Activated CD8-positive, alpha-beta memory T cell treated with anti-CD3 and anti-CD28 coated beads, Interleukin-2, amount 50 U/mL, for 1 hour (primary cell): ENCODE results near the gene SH3RF2.
"Not testable (repeated sequence)": the region's sequence is repeated elsewhere in the genome, so short reads cannot be mapped to it uniquely, and the experiment has no call there.

Experiments used
- DNase-seq: peaks from one replicate; pipeline ENCODE4 v3.0.0-alpha.2; 2020; ENCODE audit errors: extremely low read depth

The SH3RF2 gene

GRCh38 chr5:146079695-146080373 is 143.5 kb downstream of the SH3RF2 start:
- no peak for DNase-seq

GRCh38 chr5:146081556-146081955 is 145.2 kb downstream of the SH3RF2 start:
- no peak for DNase-seq

GRCh38 chr5:146082798-146083197 is 146.4 kb downstream of the SH3RF2 start:
- DNase-seq: no peak

GRCh38 chr5:146084376-146084775 is 148.0 kb downstream of the SH3RF2 start:
- DNase-seq: no peak

GRCh38 chr5:146088098-146088497 is 151.7 kb downstream of the SH3RF2 start:
- no peak for DNase-seq

GRCh38 chr5:146089287-146089686 is 152.9 kb downstream of the SH3RF2 start:
- no peak for DNase-seq

GRCh38 chr5:146091881-146092280 is 155.5 kb downstream of the SH3RF2 start:
- DNase-seq: no peak

- no peak for DNase-seq
Observed at GRCh38 chr5:146098047-146098446, 161.7 kb downstream of the SH3RF2 start.

GRCh38 chr5:146101646-146102045 is 165.3 kb downstream of the SH3RF2 start:
- no peak for DNase-seq

GRCh38 chr5:146103594-146103993 is 167.2 kb downstream of the SH3RF2 start:
- DNase-seq: no peak

- no peak for DNase-seq
Observed at GRCh38 chr5:146105477-146105876, 169.1 kb downstream of the SH3RF2 start, which contains the start of gene PLAC8L1. Gene PLAC8L1, minus strand, starts transcription at chr5:146105577. Its CDS starts 1,266 bp downstream, at chr5:146104311.

- DNase-seq: no peak
Observed at GRCh38 chr5:146107901-146108300, 171.5 kb downstream of the SH3RF2 start.

- not testable (repeated sequence) for DNase-seq
Observed at GRCh38 chr5:146108870-146109269, 172.5 kb downstream of the SH3RF2 start.

- DNase-seq: no peak
Observed at GRCh38 chr5:146109379-146109778, 173.0 kb downstream of the SH3RF2 start.

- no peak for DNase-seq
Observed at GRCh38 chr5:146111409-146111808, 175.0 kb downstream of the SH3RF2 start.

GRCh38 chr5:146112476-146112875 is 176.1 kb downstream of the SH3RF2 start:
- DNase-seq: no peak
